GM18951 (cell line): ENCODE data around the gene LCE1C.

Experiments used
- POLR2A ChIP-seq: IDR thresholded peaks from 4 replicates; pipeline ENCODE4 v1.6.1; 2011; ENCODE audit warnings: mild to moderate bottlenecking; ENCODE audit not compliant: insufficient read length, insufficient read depth; ENCODE audit errors: extremely low read depth
- in situ Hi-C: fragments of 300-500 bp; cut with MboI; formaldehyde crosslinking; loops from one replicate; pipeline ENCODE4 v1.12.0; 2022; ENCODE audit warnings: low sequenced_read_pairs, mixed read lengths, inconsistent platforms; ENCODE audit not compliant: unreplicated experiment

Gene LCE1C

DNA sequence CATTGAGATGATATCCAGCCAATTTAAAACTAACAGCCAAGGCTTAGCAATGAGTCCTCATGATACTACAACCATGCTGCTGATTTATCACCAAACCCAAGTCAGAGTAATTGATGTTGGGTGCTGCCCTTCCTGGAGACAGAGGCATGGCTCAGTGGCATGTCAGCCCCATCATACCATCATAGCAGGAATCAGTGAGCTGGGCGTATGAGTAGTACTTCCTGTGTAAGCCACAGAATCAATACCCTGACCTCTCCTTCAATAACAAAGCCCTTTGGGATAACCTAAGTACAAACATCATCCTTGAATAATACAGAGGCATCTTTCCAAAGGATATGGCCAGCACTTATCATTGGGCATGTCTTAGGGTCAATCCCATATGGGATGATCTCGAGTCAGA is 23.4 kb downstream of the LCE1C start:
- no peak for TF ChIP-seq POLR2A
- in situ Hi-C loops, result no loop called here

DNA sequence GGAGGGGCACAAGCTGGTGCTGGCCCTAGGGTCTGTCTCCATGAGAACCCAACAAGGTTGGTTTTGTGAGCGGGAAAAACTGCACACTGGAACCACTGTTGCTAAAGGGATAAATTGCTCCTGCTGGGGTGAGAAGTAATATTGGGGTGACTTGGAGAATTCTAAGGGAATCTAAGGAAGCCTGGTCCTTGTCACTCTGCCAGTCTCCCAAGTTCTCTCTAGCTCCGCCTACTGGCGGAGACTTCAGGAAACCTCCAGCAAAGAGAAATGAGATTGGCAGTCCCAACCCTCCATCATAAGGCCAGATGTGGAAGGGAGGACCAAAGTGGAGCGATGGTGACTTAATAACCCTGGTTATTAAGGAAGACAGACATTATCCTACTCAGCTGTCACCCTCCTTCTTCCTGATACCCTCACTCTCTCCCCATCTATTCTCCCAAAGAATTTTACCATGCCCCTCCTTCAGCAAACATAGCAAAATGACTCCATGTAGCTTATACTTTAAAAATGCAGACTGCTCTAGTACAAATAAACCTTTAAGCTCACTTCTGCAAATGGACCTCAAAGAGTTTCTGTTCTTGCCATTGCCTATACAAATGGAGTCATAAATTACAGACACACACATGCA is 28.8 kb downstream of the LCE1C start:
- TF ChIP-seq POLR2A, result no peak
- in situ Hi-C loops, result no loop called here

DNA sequence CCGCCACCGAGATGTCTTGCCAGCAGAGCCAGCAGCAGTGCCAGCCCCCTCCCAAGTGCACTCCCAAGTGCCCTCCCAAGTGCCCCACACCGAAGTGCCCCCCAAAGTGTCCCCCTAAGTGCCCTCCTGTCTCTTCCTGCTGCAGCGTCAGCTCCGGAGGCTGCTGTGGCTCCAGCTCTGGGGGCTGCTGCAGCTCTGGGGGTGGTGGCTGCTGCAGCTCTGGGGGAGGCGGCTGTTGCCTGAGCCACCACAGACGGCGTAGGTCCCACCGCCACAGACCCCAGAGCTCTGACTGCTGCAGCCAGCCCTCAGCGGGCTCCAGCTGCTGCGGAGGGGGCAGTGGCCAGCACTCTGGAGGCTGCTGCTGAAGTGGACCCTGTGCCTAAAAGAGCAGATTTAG is 30.1 kb downstream of the LCE1C start:
- no peak for TF ChIP-seq POLR2A
- in situ Hi-C loops, result no loop called here

DNA sequence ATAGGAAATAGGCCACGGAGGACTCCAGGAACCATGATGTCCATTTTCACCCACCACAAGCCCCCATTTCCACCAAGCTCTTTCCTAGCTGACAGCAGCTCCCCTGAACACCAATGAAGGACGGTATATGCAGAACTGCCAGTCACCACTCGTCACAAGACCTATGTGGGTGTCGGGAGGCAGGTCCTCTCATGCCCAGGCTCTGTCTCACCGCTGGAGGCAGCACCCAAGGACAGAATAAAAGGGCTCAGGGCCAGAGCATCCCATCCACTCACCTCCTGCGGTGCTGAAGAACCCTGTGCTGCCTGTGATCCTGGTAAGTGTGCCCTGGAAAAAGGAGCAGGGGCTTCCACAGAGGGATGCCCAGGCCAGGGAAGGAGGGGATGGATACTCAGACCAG is 31.6 kb downstream of the LCE1C start, which contains the start of gene LCE1F:
LCE1F (plus strand) TSS at position 266 of the 400 bp plus-strand sequence. CDS start 1,232 bp downstream, outside the sequence.
- TF ChIP-seq POLR2A, result no peak
- in situ Hi-C loops, result no loop called here

DNA sequence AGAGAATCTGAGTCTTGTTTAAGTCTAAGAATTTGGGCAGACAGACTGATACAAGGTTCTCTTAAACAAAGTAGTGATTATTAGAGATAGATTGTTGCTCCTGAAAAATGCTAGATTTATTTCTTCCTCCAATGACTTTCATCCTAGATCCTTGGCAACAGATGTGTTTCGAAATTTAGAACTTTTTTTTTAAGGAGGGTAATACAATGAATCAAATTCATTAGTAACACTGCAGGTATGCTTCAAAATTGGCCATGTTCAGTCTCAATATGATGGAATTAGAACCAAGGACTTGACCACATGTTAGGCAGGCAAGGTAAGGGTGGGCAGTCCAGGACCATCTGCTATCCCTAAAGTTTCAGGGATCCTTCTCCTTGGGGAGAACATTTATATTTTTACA is 36.0 kb downstream of the LCE1C start:
- no peak for TF ChIP-seq POLR2A
- in situ Hi-C loops, result no loop called here

DNA sequence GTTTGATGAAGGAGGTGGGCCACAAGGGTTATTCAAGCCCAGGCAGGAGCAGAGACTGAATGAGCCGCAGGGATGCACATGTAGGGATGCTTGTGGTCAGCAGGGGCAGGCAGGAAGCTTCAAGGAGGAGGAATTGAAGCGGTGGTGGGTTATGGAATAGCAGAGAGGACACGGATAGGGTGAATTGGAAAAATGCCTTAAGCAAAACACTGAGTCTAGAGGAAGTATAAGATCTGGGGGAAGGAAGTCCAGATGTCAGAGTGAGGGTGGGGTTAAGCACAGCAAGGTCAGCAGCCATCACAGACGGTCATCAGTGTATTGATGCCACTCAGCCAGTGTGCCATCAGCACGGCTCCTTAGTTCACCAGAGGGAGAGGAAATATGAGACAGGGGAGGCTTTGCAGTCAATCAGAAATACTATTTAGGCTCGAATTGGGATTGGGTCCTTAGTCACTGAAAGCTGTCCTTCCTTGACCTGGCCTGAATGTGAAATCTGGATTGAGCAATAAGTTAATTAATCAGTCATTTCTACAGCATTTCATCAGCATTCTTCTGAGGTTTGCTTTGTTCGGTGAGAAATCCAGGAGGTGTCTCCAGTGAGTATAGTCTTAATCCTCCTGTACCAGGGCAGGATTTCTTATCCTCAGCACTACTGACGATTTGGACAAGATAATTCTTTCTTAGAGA is 37.5 kb downstream of the LCE1C start:
- in situ Hi-C loops, result no loop called here
- TF ChIP-seq POLR2A, result no peak

DNA sequence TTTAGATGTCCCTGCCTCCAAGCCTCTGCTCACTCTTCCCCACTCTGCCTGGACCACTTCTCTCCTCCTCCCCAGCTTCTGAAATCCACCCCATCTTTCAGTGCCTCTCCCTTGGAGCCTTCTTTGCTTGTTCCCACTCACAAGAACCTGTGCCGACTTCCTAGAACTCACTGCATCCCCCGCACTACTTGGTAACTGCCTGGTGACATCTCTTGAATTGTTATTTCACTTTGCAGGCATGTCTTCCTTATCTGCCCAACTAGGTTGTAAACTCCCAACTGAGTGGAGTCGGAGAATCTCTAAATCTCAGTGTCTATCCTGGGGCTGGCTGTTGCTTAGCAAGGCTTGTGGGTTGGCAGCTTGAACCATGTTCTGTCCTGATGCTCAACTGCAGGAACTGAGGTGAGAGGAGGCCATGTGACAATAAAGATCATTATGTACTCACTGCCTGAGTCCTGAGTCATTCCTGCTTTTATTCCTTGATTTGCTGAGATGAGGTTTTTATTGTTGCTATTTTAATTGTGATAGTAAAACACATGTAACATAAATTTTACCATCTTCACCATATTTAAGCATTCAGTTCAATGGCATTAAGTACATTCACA is 44.7 kb downstream of the LCE1C start:
- no peak for TF ChIP-seq POLR2A
- in situ Hi-C loops, result no loop called here

DNA sequence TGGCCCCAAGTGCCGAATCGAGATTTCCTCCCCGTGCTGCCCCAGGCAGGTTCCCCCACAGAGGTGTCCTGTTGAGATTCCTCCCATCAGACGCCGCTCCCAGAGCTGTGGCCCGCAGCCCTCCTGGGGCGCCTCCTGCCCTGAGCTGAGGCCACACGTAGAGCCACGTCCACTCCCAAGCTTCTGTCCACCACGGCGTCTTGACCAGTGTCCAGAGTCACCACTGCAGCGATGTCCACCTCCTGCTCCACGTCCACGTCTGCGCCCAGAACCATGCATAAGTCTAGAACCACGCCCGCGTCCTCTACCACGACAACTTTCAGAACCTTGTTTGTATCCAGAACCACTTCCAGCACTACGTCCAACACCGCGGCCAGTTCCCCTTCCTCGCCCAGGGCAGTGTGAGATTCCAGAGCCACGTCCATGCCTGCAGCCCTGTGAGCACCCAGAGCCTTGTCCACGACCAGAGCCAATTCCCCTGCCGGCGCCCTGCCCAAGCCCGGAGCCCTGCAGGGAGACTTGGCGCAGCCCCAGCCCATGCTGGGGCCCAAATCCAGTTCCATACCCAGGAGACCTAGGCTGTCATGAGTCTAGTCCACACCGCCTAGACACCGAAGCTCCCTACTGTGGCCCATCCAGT is 45.8 kb downstream of the LCE1C start:
- no peak for TF ChIP-seq POLR2A
- in situ Hi-C loops, result no loop called here

DNA sequence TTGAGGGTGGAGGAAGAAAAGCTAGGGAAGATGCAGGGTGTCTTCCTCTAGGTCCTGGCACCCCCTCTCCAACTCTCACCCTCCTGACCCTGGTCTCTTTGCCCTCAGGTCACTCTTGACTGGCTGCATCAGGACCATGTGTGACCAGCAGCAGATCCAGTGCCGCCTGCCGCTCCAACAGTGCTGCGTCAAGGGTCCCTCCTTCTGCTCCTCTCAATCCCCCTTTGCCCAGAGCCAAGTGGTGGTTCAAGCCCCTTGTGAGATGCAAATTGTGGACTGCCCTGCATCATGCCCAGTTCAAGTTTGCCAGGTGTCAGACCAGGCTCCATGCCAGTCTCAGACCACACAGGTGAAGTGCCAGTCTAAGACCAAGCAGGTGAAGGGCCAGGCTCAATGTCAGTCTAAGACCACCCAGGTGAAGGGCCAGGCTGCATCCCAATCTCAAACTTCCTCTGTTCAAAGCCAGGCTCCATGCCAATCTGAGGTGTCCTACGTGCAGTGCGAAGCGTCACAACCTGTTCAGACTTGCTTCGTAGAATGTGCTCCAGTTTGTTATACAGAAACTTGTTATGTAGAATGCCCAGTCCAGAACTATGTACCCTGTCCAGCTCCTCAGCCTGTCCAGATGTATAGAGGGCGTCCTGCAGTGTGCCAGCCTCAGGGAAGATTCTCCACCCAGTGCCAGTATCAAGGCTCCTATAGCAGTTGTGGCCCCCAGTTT is 46.8 kb downstream of the LCE1C start:
- TF ChIP-seq POLR2A, result no peak
- in situ Hi-C loops, result no loop called here

DNA sequence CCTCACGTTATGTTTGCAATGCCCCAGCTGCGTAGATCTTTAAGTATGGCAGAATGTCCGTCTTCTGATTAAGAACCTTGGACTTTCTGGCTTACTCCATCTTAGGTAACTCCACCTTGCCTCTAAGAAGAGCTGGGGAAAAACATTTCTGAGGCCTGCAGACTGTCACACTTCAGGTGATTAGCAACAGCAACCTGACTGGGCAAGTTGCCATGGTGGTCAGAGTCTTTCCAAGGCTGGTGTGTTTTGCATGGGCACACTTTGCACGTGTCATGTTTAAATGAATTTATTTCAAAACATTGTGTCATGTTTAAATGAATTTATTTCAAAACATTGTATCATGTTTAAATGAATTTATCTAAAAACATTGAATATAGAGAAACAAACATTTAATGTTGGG is 47.8 kb downstream of the LCE1C start:
- in situ Hi-C loops, result no loop called here
- no peak for TF ChIP-seq POLR2A

DNA sequence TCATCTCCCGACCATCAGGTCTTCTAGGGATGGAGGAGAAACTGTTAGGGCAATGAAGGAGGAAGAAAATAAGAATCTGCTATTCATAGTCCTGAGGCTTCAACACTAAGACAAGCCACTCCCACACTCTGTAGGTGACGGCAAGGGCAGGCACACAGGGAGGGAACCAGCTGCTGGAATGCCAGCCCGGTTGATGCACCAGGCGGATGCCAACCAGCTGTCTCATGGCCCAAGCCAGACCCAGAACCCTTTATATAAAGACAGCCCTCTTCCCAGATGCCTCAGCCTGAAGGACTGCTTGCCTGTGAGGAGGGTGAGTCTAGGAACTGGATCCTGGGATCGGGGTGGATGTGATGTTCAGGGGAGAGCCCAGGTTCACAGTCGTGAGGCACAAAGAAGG is 48.7 kb downstream of the LCE1C start, which contains the start of gene KPRP:
KPRP (plus strand) TSS at position 279 of the 400 bp plus-strand sequence. CDS start 1,564 bp downstream, outside the sequence.
- TF ChIP-seq POLR2A, result no peak
- in situ Hi-C loops, result no loop called here

DNA sequence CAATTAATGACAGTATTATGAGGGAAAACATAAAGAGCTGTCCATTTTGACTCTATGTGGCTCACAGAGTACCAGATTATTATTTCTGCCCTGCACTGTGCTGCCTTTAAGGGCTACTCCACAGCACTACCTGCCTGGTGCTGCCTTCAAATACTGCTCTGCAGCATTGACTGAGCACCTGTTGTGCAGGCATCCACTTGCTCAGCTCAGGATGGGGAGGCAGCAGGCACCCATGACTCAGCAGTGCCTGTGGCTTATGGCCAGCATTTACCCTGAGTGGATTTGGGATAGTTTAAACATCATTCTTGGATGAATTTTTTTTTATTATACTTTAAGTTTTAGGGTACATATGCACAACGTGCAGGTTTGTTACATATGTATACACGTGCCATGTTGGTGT is 49.6 kb downstream of the LCE1C start:
- TF ChIP-seq POLR2A, result no peak
- in situ Hi-C loops, result no loop called here
